K562 (cell line): Measurements from ENCODE around the gene TAF4.

Experiments
- NBN ChIP-seq: fragments of 450-650 bp; IDR thresholded peaks from 2 replicates; pipeline ENCODE4 v1.6.1; 2016; ENCODE audit warnings: low read depth, mild to moderate bottlenecking
- SIN3A ChIP-seq, 2 experiments: fragments of 150-350 bp in 1 of 2; IDR thresholded peaks; 2 replicates each; pipeline ENCODE4 v1.6.1; 2011 to 2016; ENCODE audit warnings: borderline replicate concordance in 2 of 2, low read depth in 2 of 2, low read length in 2 of 2, mild to moderate bottlenecking in 2 of 2, moderate library complexity in 2 of 2; ENCODE audit not compliant: control insufficient read depth in 1 of 2

- TF ChIP-seq SIN3A (IDR thresholded peaks at IDR 0.05; ENCODE audit: borderline replicate concordance in 2 of 2, control insufficient read depth in 1 of 2, low read depth in 2 of 2, low read length in 2 of 2) (no peak), NBN (no peak)
Measured at GRCh38 chr20:61973515-61974356, 91.9 kb downstream of the TAF4 start.
